GM12801 (cell line): ENCODE data around the gene FBP1.

ENCODE experiments used
- TF ChIP-seq, protein P1 (sequence below): IDR thresholded peaks from one replicate; pipeline ENCODE4 v1.5.1; 2011; ENCODE audit warnings: control low read depth; ENCODE audit not compliant: insufficient read length; ENCODE audit errors: extremely low read depth

Gene FBP1

DNA sequence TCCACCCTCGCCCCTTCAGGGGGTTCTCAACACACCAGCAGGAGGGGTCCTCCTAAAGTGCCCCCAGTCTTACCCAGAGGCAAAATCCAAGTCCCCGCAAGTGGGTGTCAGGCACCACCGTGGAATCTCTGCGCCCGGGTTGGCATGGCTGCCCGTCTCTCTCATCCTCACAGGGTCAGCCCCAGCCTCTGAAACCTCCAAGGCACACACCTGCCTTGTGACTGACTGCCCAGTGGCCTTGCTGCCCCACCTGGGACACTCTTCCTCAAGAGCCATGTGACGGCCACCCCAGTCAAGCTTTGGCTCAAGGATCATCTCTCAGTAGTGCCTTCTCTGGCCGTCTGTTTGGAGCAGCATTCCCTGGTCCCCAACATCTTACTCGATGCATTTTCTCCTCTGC lies 50.6 kb downstream of the FBP1 start:
- TF ChIP-seq, protein P1, sequence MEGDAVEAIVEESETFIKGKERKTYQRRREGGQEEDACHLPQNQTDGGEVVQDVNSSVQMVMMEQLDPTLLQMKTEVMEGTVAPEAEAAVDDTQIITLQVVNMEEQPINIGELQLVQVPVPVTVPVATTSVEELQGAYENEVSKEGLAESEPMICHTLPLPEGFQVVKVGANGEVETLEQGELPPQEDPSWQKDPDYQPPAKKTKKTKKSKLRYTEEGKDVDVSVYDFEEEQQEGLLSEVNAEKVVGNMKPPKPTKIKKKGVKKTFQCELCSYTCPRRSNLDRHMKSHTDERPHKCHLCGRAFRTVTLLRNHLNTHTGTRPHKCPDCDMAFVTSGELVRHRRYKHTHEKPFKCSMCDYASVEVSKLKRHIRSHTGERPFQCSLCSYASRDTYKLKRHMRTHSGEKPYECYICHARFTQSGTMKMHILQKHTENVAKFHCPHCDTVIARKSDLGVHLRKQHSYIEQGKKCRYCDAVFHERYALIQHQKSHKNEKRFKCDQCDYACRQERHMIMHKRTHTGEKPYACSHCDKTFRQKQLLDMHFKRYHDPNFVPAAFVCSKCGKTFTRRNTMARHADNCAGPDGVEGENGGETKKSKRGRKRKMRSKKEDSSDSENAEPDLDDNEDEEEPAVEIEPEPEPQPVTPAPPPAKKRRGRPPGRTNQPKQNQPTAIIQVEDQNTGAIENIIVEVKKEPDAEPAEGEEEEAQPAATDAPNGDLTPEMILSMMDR, result no peak

DNA sequence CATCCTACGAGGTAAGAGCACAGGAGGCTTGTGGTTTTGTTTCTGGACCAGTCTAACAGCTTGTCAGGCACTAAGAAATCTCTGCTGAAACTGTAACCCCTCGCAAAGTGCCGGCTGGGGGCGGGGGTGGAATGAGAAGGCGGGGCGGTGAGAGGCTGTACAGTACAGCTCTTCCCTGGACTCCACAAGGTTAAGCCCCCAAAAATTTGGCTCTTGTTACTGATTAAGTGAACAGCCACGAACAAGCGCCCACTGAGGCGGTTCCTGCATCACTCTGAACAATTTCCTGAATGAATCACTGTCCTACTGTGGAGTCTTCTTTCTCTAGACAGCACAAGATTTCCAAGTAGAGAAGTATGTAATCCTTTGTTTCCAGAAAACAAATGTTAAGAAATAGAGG lies 52.5 kb downstream of the FBP1 start:
- TF ChIP-seq, protein P1, result no peak

DNA sequence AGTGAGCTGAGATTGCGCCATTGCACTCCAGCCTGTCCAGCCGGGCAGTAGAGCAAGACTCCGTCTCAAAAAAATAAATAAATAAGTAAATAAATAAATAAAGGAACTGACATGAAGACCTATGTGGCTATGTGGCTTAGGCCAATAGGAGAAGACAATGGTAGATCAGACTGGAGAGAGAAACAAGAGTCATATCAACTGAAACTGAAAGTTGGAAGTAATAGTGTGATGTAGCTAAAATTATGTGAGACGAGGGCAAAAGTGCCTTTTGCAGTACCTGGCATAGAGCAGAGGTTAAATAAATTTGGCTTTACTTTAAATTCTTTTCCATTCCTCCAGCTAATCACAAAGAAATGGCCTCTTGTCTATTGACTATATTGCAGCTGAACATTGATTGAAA lies 53.0 kb downstream of the FBP1 start:
- TF ChIP-seq, protein P1, result no peak

DNA sequence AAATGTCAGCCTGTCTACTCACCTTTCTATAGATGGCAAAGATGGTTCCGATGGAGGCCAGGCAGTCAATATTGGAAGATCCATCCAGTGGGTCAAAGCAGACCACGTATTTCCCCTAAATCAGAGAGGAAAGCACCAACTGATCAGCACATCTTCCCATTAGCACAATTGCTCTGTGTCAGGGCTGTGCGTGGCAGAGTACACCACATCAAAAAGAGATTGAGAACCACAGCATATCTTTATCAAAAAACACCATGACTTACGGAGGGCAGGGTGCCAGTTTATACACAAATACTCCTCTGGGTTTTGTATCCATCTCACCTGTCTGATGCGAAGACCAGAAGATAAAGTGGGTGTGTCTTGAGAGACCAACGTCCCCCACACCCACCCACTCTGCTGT lies 54.8 kb downstream of the FBP1 start:
- TF ChIP-seq, protein P1, result no peak

DNA sequence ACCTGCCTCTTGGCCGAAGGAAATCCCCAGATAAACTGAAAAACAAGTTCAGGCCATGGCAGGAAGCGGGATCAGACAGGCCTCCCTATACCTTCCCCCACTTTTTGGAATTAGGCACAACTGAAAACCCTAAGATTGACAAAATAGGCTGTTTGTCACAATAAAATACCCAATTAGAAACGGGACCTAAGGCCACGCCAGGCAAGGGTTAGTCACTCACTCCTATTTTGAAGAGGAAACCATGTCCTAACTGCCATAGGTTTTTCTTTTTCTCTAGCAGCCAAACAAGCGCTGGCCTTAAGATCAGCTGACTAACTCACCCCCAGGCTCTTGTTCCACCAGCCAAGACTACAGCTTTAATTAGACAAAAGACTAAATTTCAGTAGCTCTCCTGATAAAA lies 57.6 kb downstream of the FBP1 start:
- TF ChIP-seq, protein P1, result no peak

DNA sequence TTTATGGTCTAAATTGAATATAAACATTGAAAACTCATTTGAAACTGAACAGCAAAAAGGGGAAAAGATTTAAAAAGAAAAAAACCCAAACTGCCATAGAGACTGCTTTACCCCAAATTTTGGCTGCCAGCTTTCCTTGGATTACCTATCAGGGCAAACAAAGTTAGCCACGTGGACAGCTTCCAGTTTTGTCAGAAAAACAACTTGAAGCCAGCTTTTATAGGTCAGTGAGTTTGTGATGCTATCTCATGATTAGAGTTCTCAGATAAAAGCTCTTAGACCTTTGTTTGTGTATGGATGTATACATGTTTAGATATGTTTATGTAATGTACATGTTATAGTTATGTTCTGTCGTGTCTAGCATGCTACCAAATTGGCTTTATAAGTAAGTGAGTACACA lies 61.7 kb downstream of the FBP1 start:
- TF ChIP-seq, protein P1, result no peak

DNA sequence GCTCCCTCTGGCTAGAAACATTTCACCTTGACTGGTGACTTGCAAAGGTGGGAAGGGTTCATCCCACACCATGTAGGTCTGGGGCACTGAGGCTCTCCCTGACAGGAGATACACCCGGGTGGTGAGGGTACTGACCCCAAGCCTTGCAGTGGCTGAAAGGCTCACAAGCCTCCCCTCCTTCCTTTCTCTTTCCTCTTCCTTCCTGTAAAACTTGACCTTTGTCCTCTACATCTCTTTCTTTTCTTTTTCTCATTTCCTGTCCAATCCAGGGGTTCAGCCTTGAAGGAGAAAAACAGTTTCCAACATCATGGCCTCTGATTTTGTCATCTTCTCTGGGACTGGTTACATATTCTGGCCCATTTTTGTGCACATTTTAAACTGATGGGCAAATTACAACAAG lies 62.3 kb downstream of the FBP1 start:
- TF ChIP-seq, protein P1, result no peak

DNA sequence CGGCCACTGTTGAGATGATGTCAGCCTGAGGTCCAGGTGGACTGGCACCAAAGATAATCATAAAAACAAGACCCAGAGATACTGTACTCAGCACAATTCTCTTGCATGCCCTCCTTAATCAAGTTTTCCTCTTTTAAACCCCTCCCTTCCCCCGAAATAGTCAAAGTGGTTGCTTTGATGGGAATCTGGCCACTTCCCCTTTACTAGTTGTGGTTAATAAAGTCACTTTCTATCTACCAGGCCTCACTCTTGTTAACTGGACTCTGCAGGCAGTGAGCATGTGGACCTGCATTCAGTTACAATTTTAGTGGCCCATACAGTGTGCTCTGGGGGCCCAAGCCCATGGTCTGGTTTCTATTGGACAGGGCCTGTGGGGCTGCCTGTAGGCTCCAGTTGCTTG lies 63.2 kb downstream of the FBP1 start:
- TF ChIP-seq, protein P1, result no peak
